NCI-H1436 treated with DMSO at 0.1 percent for 48 hours (cell line): ENCODE data around the gene ARHGEF3.

Experiments used
- DNase-seq: peaks from one replicate; lab custom pipeline; 2025; lab: John Stamatoyannopoulos, UW

Gene ARHGEF3

DNA sequence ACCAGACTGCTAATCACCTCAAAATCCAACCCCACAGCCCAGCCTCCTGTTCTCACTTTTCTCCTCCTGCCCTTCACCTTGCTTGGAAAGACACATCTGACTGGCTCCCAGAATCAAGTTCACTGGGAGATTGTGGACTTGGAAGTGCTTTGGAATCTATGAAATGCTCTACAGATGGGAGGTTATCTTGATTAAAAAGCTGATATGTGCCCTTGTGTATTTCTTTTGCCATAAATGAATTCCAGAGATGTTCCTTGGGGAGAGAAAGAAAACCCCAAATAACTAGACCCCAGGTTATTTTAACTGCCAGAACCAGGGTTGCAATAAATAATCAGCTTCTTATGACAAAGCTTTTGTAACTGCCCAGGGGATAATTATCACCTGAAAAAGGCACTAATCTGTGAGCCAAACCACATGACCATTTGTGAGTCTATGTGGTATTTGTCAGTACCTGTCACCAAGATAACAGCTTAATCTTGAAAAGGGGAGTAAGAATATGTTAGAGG lies 21.7 kb upstream of the ARHGEF3 start:
- DNase-seq = no peak

DNA sequence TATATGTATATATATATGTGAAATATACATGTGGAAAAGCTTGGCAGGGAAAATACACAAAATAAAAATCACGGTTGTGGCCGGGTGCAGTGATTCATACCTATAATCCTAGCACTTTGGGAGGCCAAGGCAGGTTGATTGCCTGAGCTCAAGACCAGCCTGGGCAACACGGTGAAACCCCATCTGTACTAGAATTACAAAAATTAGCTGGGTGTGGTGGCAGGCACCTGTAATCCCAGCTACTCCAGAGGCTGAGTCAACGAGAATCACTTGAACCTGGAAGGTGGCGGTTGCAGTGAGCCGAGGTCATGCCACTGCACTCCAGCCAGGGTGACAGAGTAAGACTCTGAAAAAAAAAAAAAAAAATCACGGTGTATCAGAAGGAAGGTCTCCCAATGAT lies 20.8 kb upstream of the ARHGEF3 start:
- no peak for DNase-seq

DNA sequence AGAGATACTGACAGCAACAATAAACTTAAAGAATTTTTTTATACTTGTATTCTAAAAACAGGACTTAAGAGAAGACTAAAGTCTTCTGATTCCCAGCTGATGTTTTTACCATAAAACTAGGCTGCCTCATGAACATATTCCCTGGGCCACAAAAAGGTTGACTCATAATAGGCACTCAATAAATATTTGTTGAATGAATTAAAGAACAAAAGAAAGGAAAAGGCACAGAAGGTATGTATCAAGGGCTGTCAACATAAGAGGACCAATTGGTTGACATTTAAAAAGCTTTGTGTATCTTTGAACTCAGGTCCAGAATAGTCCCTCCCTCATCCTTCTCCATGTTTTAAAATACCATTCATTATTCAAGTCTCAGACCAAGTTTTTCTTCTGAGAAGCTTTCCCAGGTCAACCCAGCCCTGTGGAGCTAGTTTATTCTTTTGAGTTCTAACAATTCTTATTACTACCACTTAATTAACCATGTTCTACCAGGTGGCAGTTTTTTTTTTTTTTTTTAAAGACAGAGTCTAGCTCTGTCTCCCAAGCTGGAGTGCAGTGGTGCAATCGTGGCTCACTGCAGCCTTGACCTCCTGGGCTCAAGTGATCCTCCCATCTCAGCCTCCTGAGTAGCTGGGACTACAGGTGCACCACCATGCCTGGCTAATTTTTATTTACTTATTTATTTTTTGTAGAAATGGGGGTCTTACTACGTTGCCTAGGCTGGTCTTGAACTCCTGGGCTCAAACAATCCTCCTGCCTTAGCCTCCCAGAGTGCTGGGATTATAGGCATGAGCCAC lies 17.5 kb upstream of the ARHGEF3 start:
- DNase-seq = no peak

DNA sequence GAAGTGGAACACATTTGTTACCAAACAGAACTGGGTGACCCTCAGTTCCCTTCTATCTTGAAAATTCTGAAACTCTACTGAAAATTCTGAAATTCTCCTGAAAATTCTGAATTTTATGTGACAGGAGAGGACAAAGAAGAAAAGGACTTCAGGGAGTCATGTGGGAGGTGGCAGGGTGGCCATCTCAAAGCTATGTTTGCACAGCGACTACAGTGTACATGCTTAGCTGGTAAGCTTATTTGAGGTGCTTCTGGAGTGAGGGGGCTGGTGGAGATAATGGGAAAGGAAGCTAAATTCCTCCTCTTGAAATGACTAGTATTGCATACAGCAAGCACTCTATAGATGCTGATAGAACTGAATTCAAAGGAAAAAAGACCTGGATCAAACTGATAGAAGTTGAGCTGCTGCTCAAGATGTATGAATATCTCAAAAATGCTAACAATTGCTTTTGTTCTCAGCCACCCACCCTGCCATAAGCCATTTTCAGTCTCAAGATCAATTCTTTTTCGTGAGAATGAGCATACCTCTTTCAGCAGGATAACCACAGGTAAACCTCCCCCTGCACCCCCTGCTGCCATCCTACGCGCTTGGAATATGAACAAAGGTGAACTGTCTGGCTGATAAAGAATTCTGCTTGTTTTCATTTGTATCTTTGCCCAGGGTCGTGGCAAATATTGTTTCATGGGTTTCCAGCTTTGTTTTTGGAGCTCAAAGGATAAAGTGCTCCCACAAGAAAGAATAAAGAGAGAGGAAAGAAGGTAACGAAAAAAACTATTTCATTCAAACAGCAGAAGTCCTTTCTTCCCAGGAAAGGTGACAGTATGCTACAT lies 16.6 kb upstream of the ARHGEF3 start:
- no peak for DNase-seq

DNA sequence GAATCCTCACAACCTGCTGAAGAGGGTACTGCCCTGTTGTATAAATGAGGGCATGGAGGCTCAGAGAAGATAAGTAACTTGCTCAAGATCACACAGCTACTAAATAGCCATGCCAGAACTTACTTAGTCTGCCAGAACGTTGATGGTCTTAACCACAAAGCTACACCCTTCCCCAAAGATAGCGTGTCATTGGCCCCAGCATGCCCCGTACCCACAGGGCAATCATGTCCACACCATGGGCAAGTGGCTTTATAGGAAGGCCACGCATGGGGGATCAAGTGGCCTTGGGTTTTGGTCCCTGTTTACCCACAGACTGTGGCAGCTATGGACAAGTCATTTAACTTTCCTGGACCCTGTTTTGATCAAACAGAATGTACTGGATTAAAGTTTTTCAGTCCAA lies 15.9 kb upstream of the ARHGEF3 start:
- no peak for DNase-seq

DNA sequence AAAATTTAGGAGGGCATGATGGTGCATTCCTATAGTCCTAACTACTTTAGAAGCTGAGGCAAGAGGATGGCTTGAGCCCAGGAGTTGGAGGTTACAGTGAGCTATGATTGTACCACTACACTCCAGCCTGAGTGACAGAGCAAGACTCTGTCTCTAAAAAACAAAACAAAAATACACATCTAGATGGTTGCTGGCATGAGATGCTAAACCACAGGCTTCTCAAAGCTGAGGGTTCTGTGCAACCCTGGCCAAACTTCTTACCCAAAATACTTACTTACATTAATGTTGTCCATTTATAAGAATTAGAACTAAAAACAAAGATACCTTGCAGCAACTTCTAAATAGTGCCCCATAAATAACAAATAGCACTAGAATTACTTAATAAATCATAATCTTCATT lies 14.3 kb upstream of the ARHGEF3 start:
- no peak for DNase-seq

DNA sequence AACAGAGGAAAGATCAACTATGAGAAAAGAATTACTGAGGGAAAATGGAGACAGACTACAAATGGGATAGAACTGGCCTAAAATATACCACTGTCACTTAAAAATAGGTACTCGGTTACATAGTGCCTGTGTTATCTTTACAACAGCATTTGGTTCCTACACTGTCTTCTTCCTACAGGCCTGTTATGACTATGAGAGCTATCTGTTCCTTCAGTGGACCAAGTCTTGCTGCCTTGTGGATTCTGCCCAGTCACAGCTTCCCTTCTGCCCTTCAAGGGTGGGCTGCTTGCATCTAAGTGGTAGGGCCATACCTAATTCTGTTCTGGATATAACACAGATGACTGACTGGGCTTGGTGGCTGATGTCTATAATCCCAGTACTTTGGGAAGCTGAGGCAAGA lies 13.8 kb upstream of the ARHGEF3 start:
- DNase-seq = no peak

DNA sequence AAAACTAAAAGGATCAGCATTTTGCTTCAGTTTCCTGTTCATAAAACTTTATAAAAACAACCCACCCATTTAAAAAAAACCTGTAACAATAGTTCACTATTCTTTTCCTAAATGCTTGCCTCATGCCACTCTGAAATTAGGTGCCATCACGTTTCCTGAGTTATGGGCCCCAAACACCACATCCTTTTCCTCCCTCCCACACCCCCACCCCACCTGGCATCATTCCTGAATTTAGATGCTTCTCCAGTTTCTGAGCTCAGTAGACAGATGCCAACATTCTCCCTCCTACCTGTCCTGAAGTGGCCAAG lies 11.9 kb upstream of the ARHGEF3 start:
- no peak for DNase-seq

DNA sequence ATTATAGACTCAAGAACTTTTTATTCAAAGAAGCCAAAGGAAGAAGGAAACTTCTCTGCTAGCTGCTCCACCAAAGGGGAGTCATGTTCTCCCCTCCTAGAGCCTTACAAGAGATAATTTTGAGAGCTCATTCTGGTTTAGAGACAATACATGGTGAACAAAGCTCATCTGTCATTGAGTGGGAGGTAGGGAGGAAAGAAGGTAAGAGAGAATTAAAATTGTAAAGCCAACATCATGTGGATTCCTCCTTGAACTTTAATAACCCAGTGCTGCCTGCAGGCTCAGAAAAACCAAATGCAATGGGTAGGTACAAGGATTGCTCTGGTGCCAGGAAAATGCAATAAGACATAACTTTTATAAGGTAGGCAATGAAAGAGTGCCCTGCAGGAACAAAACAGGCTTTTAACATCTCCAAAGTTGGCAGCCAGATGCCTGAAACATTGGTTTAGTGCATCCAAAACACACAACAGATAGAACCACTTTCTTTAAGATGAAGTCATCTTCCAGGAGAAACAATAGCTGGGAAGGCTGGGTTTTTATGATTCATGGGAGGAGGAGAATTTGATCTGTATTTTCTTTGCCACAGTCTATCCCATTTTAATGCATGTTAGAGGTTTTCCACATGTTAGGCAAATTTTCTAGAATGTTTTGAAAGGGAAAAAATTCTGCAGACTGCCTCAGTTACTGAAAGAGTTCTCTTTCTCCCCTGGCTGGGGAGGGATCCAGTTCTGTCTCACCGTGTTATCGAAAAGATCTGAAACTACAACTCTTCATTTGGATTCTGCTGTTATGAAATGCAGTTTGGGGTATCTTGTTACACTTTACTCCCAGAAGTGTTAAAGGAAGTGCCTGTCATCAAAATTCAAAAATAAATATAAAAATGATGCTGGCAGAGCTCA lies 11.3 kb upstream of the ARHGEF3 start:
- no peak for DNase-seq

DNA sequence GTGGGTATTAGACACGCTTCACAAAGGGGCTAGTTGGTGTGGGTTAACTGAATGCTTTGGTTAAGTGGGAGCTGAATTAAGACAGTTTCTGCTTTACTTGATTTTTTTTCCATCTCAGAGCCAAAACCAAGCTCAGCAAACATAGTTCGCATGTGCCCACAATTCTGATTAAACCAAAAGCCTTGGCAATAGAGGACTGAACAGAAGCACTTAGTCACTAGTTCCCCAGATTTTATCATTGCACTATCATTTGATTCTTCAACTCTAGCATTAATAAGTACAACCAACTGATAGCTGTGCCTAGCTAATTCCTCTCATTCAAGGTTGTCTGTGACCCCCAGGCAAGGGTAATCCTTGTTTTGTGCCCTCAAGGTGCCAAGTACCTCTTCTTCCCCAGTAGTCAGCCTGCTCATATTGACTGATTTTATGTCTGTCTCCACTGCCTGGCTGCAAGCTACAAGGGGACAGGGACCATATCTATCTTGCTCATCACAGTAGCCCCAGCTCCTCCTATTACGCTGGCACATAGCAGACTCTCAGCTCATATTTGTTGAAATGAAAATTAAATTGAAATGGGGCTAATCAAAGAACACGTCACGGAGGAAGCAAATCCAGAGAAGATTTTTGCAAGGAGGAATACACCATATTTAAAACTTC lies 9.9 kb upstream of the ARHGEF3 start:
- no peak for DNase-seq

DNA sequence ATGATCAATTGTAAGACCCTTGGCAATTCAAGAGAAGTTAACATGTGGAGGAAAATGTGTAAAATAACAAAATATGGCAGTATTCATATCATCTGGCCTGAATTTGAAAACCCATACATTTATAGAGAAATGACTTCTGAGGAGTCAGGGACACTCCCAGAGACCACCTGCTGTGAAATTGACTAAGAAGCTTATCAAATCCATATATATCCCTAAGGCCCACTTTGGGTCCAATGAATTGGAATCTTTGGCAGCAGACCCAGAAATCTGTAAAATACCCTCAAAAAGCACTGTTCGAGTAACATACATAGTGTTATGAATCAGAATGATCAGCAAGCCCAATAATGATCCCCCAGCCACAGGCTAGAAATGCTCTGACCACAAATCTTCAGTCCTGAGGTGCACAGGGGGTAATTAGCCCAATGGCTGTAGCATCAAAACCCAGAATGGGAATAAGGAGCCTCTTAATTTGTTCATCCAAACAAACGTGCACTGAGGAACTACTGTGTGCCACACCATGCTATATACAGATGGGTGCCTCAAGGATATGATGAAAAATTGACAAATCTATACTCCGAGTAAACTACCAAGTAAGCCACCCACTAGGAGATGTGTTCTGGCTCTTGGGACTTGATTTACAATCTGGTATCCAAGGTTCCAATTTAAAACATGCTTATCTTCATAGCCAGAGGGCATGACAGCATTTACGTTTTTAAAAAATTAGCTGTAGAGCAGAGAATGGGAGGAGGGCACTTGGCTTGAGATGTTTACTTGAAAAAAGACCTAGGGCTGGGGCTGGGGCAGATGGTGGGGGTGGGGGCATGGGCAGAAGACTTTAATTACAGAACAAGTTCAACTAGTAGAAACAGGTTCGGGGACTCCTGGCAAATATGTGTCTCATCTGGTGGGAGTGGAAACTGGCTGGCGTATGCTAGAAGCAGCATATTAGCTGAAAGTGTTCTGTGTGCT lies 9.1 kb upstream of the ARHGEF3 start:
- DNase-seq = no peak

DNA sequence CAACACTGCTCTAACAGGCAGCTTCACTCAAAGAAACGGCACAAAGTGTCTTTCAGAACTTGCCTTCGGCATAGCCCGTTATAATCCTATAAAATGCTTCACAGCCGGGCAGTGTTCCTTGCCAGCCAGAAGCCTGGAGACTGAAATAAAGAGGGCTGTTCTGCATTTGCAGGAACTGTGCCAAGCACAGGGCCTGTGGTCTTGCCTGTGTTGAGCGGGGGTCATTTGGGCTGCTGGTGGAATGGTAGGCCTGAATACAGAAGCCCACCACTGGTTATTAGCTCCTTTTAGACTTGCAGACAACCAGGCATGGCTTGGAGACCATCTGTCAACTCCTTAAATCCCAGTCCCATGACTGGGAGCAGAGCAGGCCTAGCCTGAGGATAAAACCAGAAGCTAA lies 4.7 kb upstream of the ARHGEF3 start:
- DNase-seq = no peak

DNA sequence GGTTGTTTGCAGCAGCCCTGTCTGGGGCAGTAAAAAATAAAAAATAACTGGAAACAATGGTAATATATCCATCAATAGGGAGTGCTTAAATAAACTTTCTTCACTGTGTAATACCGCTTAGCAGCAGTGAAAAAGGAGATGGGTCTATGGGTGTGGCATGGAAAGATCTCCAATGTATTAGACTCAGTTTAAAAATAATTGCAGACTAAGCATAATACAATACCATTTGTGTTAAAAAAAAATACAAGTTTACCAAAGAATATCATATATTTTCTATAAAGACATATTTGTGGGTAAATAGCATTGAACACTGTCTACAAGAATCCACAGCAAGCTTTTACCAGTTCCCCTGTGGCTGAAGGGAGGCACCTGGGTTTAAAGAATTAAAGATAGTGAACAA lies 1.0 kb upstream of the ARHGEF3 start:
- no peak for DNase-seq

DNA sequence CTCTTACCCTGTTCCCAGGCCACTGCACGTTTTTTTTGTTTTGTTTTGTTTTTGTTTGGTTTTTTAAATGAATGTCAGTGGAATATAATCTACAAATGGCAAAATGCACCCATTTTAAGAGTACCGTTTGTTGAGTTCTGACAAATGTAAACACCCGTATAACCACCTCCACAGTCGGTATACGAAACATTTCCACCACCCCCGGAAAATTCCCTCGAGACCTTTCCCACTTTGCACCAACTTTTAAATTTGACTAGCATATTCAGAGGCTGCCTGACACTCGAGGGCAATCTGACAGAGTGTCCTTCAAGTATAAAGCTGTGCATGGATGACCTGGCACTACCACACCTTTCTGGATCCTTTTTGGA lies 613 bp upstream of the ARHGEF3 start:
- no peak for DNase-seq

DNA sequence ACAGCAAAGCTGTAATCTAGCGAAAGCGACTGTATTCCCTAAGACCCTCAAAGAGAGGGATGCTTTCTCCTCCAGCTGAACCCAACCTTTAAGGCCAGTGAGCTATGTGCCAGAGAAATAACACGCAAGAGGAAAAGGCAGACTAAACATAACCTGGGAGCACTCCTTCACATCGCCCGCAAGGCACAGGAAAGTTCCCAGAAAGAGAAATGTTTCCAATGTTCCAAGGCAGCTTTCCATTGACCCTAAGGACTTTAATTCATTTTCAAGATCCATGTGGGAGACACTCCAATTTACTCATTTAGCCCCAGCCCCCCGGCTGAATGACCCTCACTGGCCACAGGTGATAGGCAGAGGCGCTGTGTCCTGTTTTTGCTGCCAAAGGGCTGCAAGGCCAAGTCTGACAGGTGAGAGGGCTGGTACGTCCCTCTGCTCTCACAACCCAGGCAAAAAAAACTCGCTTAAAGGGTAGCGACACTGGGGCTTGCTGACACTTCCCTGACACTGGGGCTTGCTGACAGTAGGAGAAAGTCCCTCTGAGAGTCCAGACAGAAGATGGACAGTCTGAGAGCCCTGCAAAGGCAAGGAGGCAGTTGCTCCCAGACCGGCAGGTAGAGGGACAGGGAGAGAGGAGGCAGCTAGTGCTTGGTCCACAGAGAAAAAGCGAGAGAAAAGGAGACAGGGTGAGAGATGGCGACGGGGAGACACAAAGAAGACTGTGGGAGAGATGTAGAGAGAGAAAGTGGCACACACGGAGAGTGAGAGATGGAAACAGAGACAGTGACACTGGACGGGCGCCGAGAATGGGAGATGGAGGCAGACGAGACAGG lies 702 bp downstream of the ARHGEF3 start:
- DNase-seq = no peak

DNA sequence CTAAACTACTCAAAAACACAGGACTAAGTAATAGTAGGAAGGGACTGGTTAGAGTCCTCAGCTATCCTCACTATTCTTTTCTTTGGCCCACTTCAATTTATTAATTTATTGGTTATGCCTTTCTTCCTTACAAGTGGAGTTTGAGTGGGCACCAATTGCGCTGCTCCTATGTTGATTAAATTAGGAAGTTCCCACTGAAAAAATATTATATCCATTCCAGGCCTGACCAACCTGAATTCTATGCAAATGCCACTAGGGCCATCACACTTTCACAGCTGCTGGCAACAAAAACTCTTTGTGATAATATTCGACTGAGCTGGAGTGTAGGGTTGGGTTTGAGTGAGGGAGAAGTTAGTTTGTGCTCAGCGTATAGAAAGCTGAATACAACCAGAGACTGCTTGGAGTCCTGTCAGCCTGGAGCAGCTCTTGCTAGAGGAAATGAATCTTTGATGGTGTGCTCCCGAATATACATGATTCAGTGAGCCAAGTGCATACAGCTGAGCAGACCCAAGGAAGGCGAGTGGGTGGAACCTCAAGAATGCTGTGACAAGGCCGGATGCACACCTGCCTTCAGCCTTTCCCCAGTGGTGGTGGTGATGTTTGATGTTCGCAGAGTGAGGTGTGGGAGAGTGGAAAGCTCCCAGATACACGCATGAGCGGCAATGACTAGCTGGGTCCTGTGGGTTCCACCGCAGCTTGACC lies 1.5 kb downstream of the ARHGEF3 start:
- DNase-seq = no peak

DNA sequence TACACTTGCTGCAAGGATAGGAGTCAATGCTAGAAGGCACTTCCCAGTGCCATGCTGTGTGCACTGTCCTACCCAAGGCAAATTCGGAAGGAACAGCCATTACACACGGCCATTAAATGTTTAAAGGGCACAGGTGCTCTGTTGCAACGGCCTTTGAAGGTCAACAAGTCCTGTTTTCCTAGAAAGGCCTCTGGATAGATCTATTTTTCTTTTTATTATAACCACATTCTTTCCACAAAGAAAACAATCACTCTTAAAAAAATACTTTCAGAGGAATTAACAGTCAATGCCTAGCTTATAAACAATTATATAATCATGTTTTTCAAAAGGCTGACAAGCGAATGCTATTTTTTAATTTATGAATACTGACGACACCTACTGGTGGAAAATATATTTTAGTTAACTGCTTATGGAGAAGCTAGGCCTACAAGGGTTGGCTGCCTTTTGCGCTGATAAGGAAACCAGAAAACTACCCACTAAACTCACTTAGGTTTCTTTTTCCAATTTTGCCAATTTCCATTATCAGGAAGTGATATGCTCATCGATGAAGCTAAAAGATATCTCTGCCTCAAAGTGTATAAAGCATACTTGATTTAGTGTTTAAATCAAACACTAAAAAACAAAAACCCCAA lies 2.4 kb downstream of the ARHGEF3 start:
- no peak for DNase-seq

DNA sequence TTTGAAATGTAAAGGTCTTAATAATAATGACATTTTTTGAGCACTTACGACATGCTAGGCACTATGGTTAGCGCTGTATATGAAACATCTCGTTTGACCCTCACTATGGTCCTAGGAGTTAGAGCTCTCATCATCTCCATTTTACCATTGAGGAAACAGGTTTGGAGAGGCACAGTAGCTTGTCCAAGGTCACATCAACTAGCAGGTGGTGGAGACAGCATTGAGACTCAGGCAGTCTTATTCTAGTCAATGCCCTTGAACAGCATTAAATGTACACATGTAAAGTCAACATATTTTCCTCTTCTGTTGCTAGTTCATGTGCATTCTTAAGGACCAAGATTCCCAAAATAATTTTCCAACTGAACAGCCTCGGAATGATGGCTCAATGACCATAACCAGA lies 4.8 kb downstream of the ARHGEF3 start:
- no peak for DNase-seq

DNA sequence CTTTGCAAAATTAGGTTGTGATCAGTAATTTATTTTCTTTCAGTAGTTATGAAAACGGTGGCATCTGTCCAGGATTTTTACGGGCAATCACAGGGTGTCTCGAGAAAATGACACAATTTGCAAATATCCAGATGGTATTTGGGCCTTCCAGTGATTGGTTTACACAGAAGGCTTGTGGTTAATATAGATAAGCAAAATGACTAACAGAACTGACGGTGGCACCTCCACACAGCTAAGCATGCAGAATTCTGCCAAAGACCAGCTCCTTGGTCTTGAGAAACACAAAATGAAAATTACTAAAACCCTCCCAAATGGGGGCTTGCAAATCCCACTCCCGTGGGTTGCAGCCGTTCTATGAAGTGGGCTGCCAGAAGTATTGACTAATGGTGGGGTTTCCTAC lies 5.5 kb downstream of the ARHGEF3 start:
- DNase-seq = no peak
